SK-N-SH (cell line): ENCODE data around the gene TMX2. TPM values are rescaled to one million over a fixed set of nuclear protein-coding genes. Genes with fewer than 3 reads are reported as not detected.

Experiments
- CTCF ChIA-PET: fragments of 300-600, 350-600 bp; formaldehyde crosslinking; extraction: SDS; loops from one replicate; lab custom pipeline; 2021; lab: Yijun Ruan, JAX
- POLR2A ChIA-PET: fragments of 350-600 bp; sonication (Branson Sonifier 250); formaldehyde crosslinking; extraction: SDS; loops from one replicate; lab custom pipeline; 2020; ENCODE audit warnings: antibody characterized with exemption, inconsistent platforms; lab: Yijun Ruan, JAX
- DNase-seq: peaks from one replicate; pipeline ENCODE4 v3.0.0; 2012
- H2AFZ ChIP-seq: fragments of 200-600 bp; sonication (generic); 2 replicates; pipeline ENCODE4 v1.8.1; 2016; ENCODE audit warnings: antibody characterized with exemption, mild to moderate bottlenecking, low read depth
- H3F3A ChIP-seq: fragments of 200-600 bp; sonication (generic); replicated peaks from 2 replicates; pipeline ENCODE3; 2016; ENCODE audit warnings: antibody characterized with exemption, mild to moderate bottlenecking; ENCODE audit not compliant: insufficient read depth
- H3K27ac ChIP-seq, 2 experiments: fragments of 200-500 bp in 1 of 2; fragments of 200-600 bp in 1 of 2; sonication (Bioruptor generic) in 1 of 2; sonication (generic), shearing (Covaris generic) in 1 of 2; 2 replicates each; pipeline versions ENCODE4 v1.5.1 to v1.6.1; 2014 to 2016; ENCODE audit warnings: low read depth in 2 of 2, inconsistent platforms in 1 of 2, low read length in 1 of 2, mild to moderate bottlenecking in 1 of 2, mixed read lengths in 1 of 2
- H3K27me3 ChIP-seq: fragments of 200-600 bp; sonication (generic), shearing (Covaris generic); 2 replicates; pipeline ENCODE4 v1.6.1; 2016; ENCODE audit warnings: mixed run types; ENCODE audit not compliant: insufficient read depth
- H3K36me3 ChIP-seq, 2 experiments: fragments of 200-500 bp in 1 of 2; fragments of 200-600 bp in 1 of 2; sonication (Bioruptor generic) in 1 of 2; sonication (generic) in 1 of 2; replicated peaks in 1 of 2; 2 replicates each; pipeline versions ENCODE3 to v1.5.1; 2014 to 2016; ENCODE audit warnings: low read length in 1 of 2, mild to moderate bottlenecking in 1 of 2; ENCODE audit not compliant: insufficient read depth in 2 of 2, control insufficient read depth in 1 of 2
- H3K4me1 ChIP-seq, 2 experiments: fragments of 200-500 bp in 1 of 2; fragments of 200-600 bp in 1 of 2; sonication (Bioruptor generic) in 1 of 2; sonication (generic), shearing (Covaris generic) in 1 of 2; 2 replicates each; pipeline versions ENCODE4 v1.5.1 to v1.6.1; 2014 to 2016; ENCODE audit warnings: low read depth in 1 of 2, low read length in 1 of 2, mixed run types in 1 of 2; ENCODE audit not compliant: insufficient read depth in 2 of 2, control insufficient read depth in 1 of 2
- H3K4me2 ChIP-seq: fragments of 200-600 bp; sonication (generic), shearing (Covaris generic); 2 replicates; pipeline ENCODE4 v1.6.1; 2017; ENCODE audit warnings: mixed run types
- H3K4me3 ChIP-seq, 2 experiments: fragments of 200-500 bp in 1 of 2; fragments of 200-600 bp in 1 of 2; sonication (Bioruptor generic) in 1 of 2; sonication (generic), shearing (Covaris generic) in 1 of 2; 2 replicates each; pipeline versions ENCODE4 v1.5.1 to v1.8.1; 2014 to 2016; ENCODE audit warnings: low read depth in 2 of 2, inconsistent platforms in 1 of 2, low read length in 1 of 2, mild to moderate bottlenecking in 1 of 2, mixed read lengths in 1 of 2, moderate library complexity in 1 of 2
- H3K79me2 ChIP-seq: fragments of 200-600 bp; sonication (generic); 2 replicates; pipeline ENCODE4 v1.8.1; 2017; ENCODE audit warnings: mild to moderate bottlenecking; ENCODE audit not compliant: insufficient read depth
- H3K9ac ChIP-seq: fragments of 200-600 bp; sonication (generic); 2 replicates; pipeline ENCODE4 v1.6.1; 2017; ENCODE audit warnings: mixed run types
- H3K9me2 ChIP-seq: fragments of 200-600 bp; sonication (generic); 2 replicates; pipeline ENCODE4 v1.6.1; 2017; ENCODE audit warnings: mixed run types
- H3K9me3 ChIP-seq: fragments of 200-600 bp; sonication (generic); 2 replicates; pipeline ENCODE4 v1.6.1; 2017; ENCODE audit warnings: mixed run types, mild to moderate bottlenecking, moderate library complexity
- H4K20me1 ChIP-seq: fragments of 200-600 bp; sonication (generic); 2 replicates; pipeline ENCODE4 v1.6.1; 2017; ENCODE audit warnings: mild to moderate bottlenecking, mixed run types; ENCODE audit not compliant: insufficient read depth
- FOXM1 ChIP-seq: IDR thresholded peaks from 2 replicates; pipeline ENCODE4 v1.4.0; 2012; ENCODE audit warnings: low read depth, mild to moderate bottlenecking
- GATA2 ChIP-seq: sonication (generic); formaldehyde crosslinking; IDR thresholded peaks from 2 replicates; pipeline ENCODE4 v1.5.0; 2020; ENCODE audit warnings: mild to moderate bottlenecking, missing genetic modification reagents
- JUND ChIP-seq: IDR thresholded peaks from 2 replicates; pipeline ENCODE4 v1.4.0; 2012
- RFX5 ChIP-seq: IDR thresholded peaks from 2 replicates; pipeline ENCODE4 v1.6.1; 2012; ENCODE audit warnings: mild to moderate bottlenecking, improper control_type of control experiment, low read length
- RXRA ChIP-seq: IDR thresholded peaks from 2 replicates; pipeline ENCODE4 v1.4.0; 2012; ENCODE audit warnings: low read depth, mild to moderate bottlenecking, borderline replicate concordance
- TEAD4 ChIP-seq: IDR thresholded peaks from 2 replicates; pipeline ENCODE4 v1.4.0; 2012; ENCODE audit warnings: mild to moderate bottlenecking, borderline replicate concordance; ENCODE audit not compliant: insufficient read depth
- YY1 ChIP-seq: IDR thresholded peaks from 2 replicates; pipeline ENCODE4 v1.4.0; 2012; ENCODE audit warnings: low read depth, mild to moderate bottlenecking
- WGBS: methylation state at CpG from one replicate; pipeline ENCODE4 v1.1.6; 2017; ENCODE audit warnings: low lambda C conversion rate; 5-methylcytosine and 5-hydroxymethylcytosine counted together
- polyA plus RNA-seq, 3 experiments: library from polyadenylated mRNA; depleted of rRNA; stranded (reverse); fragments of >200 nt; gene quantifications; 2 replicates each; pipeline ENCODE4 v1.2.3, GENCODE V29; 2012
- TF ChIP-seq, protein P1 (sequence below): fragments of 150-350 bp; IDR thresholded peaks from 2 replicates; pipeline ENCODE4 v1.6.1; 2016; ENCODE audit warnings: mild to moderate bottlenecking, low read depth, low read length
- TF ChIP-seq, protein P2 (sequence below): fragments of 200-600 bp; sonication (generic); IDR thresholded peaks from 2 replicates; pipeline ENCODE4 v1.6.1; 2017; ENCODE audit warnings: antibody characterized with exemption, mild to moderate bottlenecking, moderate library complexity
- TF ChIP-seq, protein P3 (sequence below): IDR thresholded peaks from 2 replicates; pipeline ENCODE4 v1.6.1; 2012; ENCODE audit warnings: mild to moderate bottlenecking, low read depth, low read length, moderate library complexity

TMX2 gene
- polyA plus RNA-seq, 1 of the 3 experiments (the other 2 are of a cell fraction) = 88.6 TPM

DNA sequence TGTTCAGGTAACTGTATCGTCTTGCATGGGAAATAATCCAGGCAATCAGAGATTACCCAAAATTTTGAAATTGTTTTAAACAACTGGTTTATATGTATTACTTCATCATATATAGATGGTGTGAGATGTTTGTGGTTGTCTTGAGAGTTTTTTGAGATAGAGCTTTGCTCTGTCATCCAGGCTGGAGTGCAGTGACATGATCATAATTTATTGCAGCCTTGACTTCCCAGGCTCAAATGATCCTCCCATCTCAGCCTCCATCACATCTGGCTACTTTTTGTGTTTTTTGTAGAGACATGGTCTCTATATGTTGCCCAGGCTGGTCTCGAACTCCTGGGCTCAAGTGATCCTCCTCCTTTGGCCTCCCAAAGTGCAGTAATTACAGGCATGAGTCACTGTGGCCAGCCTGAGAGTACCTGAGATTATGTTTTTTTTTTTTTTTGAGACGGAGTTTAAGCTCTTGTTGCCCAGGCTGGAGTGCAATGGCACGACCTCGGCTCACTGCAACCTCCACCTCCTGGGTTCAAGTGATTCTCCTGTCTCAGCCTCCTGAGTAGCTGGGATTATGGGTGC, 60.7 kb downstream of the TMX2 start (continued):
- TF ChIP-seq GATA2 (CRISPR knock-in tag) = no peak
- TF ChIP-seq JUND = no peak
- no peak for TF ChIP-seq RFX5
- TF ChIP-seq, protein P1, sequence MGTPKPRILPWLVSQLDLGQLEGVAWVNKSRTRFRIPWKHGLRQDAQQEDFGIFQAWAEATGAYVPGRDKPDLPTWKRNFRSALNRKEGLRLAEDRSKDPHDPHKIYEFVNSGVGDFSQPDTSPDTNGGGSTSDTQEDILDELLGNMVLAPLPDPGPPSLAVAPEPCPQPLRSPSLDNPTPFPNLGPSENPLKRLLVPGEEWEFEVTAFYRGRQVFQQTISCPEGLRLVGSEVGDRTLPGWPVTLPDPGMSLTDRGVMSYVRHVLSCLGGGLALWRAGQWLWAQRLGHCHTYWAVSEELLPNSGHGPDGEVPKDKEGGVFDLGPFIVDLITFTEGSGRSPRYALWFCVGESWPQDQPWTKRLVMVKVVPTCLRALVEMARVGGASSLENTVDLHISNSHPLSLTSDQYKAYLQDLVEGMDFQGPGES = no peak

DNA sequence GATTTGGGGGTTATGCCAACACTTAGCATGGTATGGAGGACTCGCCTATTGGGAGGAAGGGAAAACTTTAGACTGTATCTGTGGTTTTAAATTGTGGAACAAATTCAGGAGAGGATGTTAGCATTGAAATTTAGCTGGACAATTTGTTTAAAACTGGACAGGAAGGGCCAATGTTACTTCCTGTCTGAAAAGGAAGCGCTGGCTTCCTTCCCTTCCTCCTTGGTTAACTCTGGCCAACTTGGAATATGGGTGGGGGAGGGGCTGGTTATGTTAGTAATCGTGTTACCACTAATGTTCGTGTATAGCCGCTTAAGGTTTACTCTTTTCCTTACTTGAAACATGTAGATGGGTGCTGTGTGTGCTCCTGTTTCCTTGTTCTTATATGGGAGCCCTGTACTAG, 63.1 kb downstream of the TMX2 start:
- Histone ChIP-seq H3K9me3 (no peaks in the 10 kb centered on the region), H3F3A (peaks cover 19% of the 10 kb centered on the region), H3K4me1 (peaks cover 35 to 51% of the 10 kb centered on the region in 2 experiments), H4K20me1 (peaks cover 85% of the 10 kb centered on the region), H3K4me3 (no peak overlapping the region), H3K79me2 (peaks cover 95% of the 10 kb centered on the region), H3K27me3 (no peaks in the 10 kb centered on the region), H3K4me2 (0 out of 2 replicates have a peak overlapping the region, but pooled peaks have one; percentile 5), H3K36me3 (peaks cover 0 to 4% of the 10 kb centered on the region in 2 experiments), H3K9ac (no peak overlapping the region), H3K27ac (peak overlapping the region; percentile 63 to 89; a peak in 2 of 4 replicates), H3K9me2 (no peaks in the 10 kb centered on the region), H2AFZ (no peak overlapping the region)
- 83% methylated on average over 5 of the region's 5 CpGs for WGBS
- ChIA-PET POLR2A (no interaction called here), CTCF (interaction anchor here (0.7 to 2.2 kb wide), 4 partner anchors 10 to 25 kb away, joined by 3 to 7 read pairs (median 3); no protein-coding TSS in a partner anchor)
- TF ChIP-seq RXRA = no peak
- TF ChIP-seq, protein P2, sequence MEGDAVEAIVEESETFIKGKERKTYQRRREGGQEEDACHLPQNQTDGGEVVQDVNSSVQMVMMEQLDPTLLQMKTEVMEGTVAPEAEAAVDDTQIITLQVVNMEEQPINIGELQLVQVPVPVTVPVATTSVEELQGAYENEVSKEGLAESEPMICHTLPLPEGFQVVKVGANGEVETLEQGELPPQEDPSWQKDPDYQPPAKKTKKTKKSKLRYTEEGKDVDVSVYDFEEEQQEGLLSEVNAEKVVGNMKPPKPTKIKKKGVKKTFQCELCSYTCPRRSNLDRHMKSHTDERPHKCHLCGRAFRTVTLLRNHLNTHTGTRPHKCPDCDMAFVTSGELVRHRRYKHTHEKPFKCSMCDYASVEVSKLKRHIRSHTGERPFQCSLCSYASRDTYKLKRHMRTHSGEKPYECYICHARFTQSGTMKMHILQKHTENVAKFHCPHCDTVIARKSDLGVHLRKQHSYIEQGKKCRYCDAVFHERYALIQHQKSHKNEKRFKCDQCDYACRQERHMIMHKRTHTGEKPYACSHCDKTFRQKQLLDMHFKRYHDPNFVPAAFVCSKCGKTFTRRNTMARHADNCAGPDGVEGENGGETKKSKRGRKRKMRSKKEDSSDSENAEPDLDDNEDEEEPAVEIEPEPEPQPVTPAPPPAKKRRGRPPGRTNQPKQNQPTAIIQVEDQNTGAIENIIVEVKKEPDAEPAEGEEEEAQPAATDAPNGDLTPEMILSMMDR = no peak
- TF ChIP-seq YY1 = no peak
- no peak for TF ChIP-seq FOXM1
- TF ChIP-seq TEAD4 = no peak
- TF ChIP-seq, protein P3, sequence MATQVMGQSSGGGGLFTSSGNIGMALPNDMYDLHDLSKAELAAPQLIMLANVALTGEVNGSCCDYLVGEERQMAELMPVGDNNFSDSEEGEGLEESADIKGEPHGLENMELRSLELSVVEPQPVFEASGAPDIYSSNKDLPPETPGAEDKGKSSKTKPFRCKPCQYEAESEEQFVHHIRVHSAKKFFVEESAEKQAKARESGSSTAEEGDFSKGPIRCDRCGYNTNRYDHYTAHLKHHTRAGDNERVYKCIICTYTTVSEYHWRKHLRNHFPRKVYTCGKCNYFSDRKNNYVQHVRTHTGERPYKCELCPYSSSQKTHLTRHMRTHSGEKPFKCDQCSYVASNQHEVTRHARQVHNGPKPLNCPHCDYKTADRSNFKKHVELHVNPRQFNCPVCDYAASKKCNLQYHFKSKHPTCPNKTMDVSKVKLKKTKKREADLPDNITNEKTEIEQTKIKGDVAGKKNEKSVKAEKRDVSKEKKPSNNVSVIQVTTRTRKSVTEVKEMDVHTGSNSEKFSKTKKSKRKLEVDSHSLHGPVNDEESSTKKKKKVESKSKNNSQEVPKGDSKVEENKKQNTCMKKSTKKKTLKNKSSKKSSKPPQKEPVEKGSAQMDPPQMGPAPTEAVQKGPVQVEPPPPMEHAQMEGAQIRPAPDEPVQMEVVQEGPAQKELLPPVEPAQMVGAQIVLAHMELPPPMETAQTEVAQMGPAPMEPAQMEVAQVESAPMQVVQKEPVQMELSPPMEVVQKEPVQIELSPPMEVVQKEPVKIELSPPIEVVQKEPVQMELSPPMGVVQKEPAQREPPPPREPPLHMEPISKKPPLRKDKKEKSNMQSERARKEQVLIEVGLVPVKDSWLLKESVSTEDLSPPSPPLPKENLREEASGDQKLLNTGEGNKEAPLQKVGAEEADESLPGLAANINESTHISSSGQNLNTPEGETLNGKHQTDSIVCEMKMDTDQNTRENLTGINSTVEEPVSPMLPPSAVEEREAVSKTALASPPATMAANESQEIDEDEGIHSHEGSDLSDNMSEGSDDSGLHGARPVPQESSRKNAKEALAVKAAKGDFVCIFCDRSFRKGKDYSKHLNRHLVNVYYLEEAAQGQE = no peak
- DNase-seq = no peak
